ENCODE measurements around the gene RAD51B.

GRCh38 chr14:68607081-68607866 is 787.7 kb downstream of the RAD51B start:
- TF ChIP-seq EZH2 (IDR thresholded peaks at IDR 0.05) (no peak), FOXP2 (optimal IDR thresholded peaks at IDR 0.05; ENCODE audit: control extremely low read depth, extremely low read length, insufficient read depth) (no peak), POLR2AphosphoS5 (IDR thresholded peaks at IDR 0.05; ENCODE audit: borderline replicate concordance, low read depth, low read length) (no peak)
